Glomerular endothelial cell (primary cell): ENCODE data around the gene EEF1G. TPM values are rescaled to one million over a fixed set of nuclear protein-coding genes. Genes with fewer than 3 reads are reported as not detected.
"Not testable (repeated sequence)": the region's sequence is repeated elsewhere in the genome, so short reads cannot be mapped to it uniquely, and the experiment has no call there.

Experiments used
- DNase-seq: peaks from one replicate; pipeline ENCODE4 v3.0.0-alpha.2; 2011; ENCODE audit warnings: low read depth, low spot score; ENCODE audit errors: extremely low read depth
- total RNA-seq: library from RNA; depleted of rRNA; stranded (reverse); fragments of >200 nt; gene quantifications from 2 replicates; pipeline ENCODE4 v1.2.3, GENCODE V29; 2015

Gene EEF1G, protein sequence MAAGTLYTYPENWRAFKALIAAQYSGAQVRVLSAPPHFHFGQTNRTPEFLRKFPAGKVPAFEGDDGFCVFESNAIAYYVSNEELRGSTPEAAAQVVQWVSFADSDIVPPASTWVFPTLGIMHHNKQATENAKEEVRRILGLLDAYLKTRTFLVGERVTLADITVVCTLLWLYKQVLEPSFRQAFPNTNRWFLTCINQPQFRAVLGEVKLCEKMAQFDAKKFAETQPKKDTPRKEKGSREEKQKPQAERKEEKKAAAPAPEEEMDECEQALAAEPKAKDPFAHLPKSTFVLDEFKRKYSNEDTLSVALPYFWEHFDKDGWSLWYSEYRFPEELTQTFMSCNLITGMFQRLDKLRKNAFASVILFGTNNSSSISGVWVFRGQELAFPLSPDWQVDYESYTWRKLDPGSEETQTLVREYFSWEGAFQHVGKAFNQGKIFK
- total RNA-seq, result 1,186 and 1,947 TPM in 2 replicates

DNA sequence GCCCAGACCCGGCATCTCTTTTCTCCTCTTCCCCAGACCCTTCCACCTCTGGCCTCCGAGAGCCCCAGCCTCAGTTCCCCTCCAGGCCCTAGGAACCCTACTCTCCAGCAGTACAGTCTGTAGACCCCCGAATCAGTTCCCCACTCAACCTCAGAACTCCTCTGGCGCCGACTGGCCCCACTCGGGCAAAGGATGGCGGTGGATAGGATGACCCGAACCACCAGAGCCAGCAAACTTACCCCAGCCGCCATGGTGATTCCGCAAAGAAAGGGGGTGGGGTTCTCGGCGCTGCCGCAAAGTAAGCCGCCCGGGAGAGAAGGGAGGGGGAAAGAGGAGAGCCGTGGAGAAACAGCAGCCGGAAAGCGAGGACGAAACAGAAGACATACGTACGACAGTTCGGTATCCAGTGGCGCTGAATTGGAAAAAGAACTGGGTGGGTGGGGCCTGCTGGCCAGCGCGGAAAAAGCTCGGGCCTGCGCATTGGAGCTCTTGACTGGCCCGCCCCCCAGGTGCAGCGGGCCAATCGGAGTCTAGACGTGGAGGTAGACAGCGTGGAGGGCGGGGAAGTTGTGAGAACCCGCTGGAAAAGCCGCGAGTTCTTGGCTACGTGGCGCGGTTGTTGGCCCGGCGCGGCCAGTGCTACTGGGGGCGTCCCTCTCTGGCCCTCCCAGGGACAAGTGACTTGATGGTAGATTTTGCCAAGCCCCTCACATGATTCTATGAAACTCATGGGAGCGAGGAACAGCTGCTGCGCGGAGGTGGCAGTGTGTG lies at the start of gene EEF1G:
Gene EEF1G (minus strand): TSS at position 300 of the 771 bp plus-strand sequence. CDS start 49 bp downstream, at position 251.
- DNase-seq, result peak; percentile 98

GRCh38 chr11:62622476-62623089 lies 48.9 kb upstream of the EEF1G start:
- no peak for DNase-seq

- DNase-seq, result peak; percentile 75
Measured at GRCh38 chr11:62621567-62622470, 48.1 kb upstream of the EEF1G start, which contains the start of gene B3GAT3. Gene B3GAT3 (minus strand): TSS chr11:62621986. CDS start chr11:62621947, 39 bp downstream.

DNA sequence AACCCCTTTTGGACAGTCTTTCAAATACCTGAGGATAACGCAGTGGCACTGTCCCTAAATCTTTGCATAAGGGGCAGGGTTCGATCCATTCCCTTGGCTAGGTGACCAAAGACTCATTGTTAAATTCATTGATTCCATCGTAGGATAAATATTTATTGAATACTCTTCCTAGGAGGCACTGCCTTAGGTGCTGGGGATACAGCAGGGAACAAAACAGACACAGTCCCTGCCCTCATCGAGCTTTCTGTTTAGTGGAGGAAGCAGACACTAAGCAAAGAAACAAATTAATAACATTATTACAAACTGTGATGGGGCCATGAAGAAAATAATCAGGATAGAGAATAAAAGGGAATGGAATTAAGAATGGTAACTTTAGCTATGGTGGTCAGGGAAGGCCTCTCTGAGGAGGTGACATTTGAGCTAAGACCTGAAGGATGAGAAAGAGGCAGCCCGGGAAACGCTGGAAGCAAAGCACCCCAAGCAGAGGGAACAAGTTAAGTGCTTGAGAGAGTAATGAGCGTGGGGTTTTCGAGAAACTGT lies 47.4 kb upstream of the EEF1G start:
- DNase-seq, result no peak

GRCh38 chr11:62616957-62617356 lies 43.3 kb upstream of the EEF1G start:
- DNase-seq, result not testable (repeated sequence)

GRCh38 chr11:62615521-62615920 lies 41.8 kb upstream of the EEF1G start:
- no peak for DNase-seq

DNA sequence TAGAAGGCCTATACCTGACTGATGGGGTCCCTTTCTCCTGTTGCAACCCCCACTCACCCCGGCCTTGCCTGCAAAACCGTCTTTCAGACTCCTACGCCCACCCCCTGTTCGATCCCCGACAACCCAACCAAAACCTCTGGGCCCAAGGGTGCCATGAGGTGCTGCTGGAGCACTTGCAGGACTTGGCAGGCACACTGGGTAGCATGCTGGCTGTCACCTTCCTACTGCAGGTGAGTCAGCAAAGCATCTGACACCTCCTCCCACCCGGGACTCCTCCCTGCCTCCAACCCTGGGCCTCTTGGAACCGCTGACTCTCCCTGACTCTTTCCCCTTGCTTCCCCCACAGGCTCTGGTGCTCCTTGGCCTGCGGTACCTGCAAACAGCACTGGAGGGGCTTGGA lies 40.6 kb upstream of the EEF1G start:
- no peak for DNase-seq

DNA sequence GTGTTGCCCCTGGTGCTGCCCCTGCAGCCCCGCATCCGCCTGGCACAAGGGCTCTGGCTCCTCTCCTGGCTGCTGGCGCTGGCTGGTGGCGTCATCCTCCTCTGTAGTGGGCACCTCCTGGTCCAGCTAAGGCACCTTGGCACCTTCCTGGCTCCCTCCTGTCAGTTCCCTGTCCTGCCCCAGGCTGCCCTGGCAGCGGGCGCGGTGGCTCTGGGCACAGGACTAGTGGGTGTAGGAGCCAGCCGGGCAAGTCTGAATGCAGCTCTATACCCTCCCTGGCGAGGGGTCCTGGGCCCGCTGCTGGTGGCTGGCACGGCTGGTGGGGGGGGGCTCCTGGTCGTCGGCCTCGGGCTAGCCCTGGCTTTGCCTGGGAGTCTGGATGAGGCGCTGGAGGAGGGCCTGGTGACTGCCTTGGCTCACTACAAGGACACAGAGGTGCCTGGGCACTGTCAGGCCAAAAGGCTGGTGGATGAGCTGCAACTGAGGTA lies 39.6 kb upstream of the EEF1G start:
- no peak for DNase-seq

DNA sequence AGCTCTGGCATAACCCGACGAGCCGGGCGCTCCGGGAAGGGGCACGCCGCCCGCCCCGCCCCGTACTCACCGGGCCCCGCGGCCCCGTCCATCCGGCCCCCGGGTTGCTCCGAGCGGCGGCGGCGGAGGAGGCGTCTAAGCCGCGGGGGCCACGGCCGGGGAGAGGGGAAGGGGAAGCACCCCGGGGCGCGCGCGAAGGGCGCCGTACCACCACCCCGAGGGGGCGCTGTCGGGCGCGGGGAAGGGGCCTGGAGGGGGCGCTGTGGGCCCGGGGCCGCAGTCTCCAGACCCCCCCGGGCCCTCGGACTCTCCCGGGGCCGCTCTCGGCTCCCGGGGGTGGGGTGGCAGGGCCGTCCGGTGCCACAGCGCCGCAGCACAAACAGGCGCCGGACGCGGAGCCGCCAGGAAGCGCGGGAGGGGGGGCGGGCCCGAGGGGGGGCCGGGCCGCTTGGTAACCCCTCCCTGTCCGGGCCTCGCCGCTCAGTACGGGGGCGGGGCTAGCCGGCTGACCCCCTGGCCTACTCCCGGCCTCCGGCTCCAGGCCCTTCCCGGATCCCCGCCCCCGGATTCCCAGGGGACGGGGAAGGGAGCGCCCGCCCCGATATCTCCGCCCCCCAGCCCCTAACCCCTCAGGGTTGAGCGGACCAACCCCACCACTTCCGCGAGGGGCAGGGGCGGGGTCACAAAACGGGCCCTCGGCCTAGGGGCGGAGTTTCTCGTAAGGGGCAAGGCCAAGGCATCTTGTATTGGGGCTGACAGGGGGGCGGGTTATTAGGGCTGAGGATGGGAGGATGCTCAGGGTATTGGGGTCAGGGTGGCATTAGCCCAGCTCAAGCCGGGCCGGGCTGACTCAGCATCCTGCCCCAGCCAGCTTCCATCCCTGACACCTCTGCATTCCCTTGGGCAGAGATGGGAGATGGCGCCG lies 38.9 kb upstream of the EEF1G start, which contains the start of the genes EML3 and ROM1:
Gene EML3 (minus strand): TSS at position 410 of the 925 bp plus-strand sequence. CDS start 318 bp downstream, at position 92.
Gene ROM1 (plus strand): TSS at position 892 of the 925 bp plus-strand sequence. CDS start 25 bp downstream, at position 917.
- no peak for DNase-seq

GRCh38 chr11:62611705-62612365 lies 38.1 kb upstream of the EEF1G start:
- no peak for DNase-seq

- no peak for DNase-seq
Measured at GRCh38 chr11:62610814-62611704, 37.4 kb upstream of the EEF1G start.

GRCh38 chr11:62610403-62610802 lies 36.7 kb upstream of the EEF1G start:
- DNase-seq, result no peak

GRCh38 chr11:62608776-62609175 lies 35.1 kb upstream of the EEF1G start:
- no peak for DNase-seq

DNA sequence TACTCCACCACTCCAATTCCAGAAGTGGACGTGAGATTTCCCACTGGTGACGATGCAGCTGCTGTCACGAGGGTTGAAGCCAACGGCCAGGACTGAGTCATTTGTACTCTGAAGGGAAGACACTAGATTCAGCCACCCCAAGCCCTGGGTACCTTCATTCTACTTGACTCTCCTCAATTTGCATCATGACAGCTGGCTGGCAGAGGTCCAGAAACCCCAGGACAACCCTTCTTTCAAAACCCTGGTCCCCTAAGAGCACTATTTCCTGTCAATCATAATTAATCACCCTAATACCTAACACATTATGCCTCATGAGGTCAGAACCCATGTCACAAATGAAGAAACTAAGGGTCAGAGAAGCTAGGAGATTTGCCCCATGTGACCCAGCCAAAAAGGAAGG lies 34.0 kb upstream of the EEF1G start:
- DNase-seq, result no peak

DNA sequence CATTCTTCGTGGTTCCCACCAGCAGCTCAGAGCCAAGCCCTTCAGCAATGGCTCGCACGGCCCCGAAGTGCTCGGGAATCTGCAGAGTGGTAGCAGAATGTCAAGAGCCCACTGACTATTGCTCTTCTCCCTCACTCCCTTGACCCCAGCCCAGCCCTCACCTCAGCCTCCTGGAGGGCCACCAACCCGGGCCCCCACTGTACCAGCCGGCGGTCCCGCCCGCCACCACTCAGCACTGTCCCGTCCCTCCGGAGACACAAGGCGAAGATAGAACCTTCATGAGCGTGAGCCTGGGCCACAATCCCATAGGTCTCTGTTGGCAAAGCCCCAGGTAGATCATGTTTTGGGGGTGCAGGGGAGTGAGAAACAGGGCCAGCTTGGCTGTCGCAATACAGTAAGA lies 32.2 kb upstream of the EEF1G start:
- DNase-seq, result no peak

GRCh38 chr11:62605467-62605866 lies 31.8 kb upstream of the EEF1G start:
- no peak for DNase-seq
